ENCODE data around the gene KAZN. TPM values are rescaled to one million over a fixed set of nuclear protein-coding genes. Genes with fewer than 3 reads are reported as not detected.

KAZN gene
- total RNA-seq, 4 donors from 2014 or later: 0.77 to 12.3 (median 4.9) TPM

DNA sequence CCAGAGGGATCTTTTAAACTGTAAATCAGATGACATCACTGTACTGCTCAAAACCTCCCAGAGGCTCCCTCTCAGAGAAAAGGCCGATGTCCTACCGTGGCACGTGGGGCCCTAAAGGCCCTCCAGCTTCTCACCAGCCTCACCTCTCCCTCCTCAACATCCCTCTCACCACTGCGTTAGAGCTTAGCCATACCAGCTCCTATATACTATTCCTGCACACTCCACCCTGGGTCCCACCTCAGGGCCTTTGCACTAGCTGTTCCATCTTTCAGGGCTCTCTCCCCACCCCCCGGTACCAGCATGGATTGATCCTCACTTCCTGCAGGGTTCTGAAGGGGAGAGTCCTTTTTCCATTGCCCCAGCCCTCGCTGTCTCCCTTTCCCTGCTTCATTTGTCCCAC lies 111.8 kb downstream of the KAZN start:
- H3K27me3 ChIP-seq: no peaks in the 10 kb centered on the region
- no peaks in the 10 kb centered on the region for H3K4me1 ChIP-seq
- no peak for DNase-seq
- intact Hi-C loops (cut with DNase I; ENCODE audit: low total_unique reads): no loop called here
- H3K36me3 ChIP-seq: no peaks in the 10 kb centered on the region
- H3K4me3 ChIP-seq: no peak overlapping the region
- H3K9me3 ChIP-seq: no peaks in the 10 kb centered on the region
- TF ChIP-seq, protein P1, sequence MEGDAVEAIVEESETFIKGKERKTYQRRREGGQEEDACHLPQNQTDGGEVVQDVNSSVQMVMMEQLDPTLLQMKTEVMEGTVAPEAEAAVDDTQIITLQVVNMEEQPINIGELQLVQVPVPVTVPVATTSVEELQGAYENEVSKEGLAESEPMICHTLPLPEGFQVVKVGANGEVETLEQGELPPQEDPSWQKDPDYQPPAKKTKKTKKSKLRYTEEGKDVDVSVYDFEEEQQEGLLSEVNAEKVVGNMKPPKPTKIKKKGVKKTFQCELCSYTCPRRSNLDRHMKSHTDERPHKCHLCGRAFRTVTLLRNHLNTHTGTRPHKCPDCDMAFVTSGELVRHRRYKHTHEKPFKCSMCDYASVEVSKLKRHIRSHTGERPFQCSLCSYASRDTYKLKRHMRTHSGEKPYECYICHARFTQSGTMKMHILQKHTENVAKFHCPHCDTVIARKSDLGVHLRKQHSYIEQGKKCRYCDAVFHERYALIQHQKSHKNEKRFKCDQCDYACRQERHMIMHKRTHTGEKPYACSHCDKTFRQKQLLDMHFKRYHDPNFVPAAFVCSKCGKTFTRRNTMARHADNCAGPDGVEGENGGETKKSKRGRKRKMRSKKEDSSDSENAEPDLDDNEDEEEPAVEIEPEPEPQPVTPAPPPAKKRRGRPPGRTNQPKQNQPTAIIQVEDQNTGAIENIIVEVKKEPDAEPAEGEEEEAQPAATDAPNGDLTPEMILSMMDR (IDR thresholded peaks at IDR 0.05): no peak
- no peak for TF ChIP-seq POLR2A (IDR thresholded peaks at IDR 0.05)
- no peak overlapping the region for H3K27ac ChIP-seq

DNA sequence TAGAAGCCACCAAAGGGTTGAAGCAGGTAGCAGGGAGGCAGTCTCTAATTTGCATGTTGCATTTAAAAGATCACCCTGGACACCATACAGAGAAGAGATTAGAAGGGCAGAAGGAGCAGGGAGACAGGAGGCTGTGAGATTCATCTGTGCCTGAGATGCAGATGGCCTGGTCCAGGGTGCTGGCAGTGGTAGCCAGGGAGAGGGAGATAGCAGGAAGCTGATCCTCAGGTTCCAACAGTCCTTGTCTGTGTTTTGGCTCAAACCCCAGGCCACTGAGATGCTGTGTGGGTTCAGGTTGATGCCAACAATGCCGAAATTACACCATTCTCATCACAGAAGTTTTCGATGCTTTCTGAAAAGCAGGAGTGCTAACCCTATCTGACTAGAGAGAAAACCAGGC lies 113.7 kb downstream of the KAZN start:
- Histone ChIP-seq H3K4me1 (no peaks in the 10 kb centered on the region), H3K9me3 (no peaks in the 10 kb centered on the region), H3K27ac (no peak overlapping the region), H3K27me3 (no peaks in the 10 kb centered on the region), H3K36me3 (no peaks in the 10 kb centered on the region), H3K4me3 (no peak overlapping the region)
- TF ChIP-seq, protein P1 (IDR thresholded peaks at IDR 0.05): no peak
- TF ChIP-seq POLR2A (IDR thresholded peaks at IDR 0.05): no peak
- intact Hi-C loops (cut with DNase I; ENCODE audit: low total_unique reads): no loop called here
- no peak for DNase-seq

DNA sequence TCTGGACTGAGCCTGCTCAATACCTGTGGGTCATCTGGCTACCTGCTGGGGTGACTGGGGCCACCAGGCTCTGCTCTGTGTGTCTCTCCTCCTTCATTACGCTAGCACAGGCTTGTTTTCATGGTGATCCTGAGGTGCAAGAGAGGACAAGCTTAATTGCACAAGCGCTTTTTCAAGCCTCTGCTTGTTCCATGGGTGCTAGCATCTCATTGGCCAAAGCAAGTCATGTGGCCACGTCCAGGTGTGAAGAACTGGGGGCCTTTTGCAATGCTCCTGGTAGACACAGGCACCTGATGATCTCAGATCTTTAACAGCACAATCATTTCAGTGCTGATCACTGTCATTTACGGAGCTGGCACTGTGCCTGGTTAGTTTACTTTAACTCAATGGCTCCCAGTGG lies 114.6 kb downstream of the KAZN start:
- Histone ChIP-seq H3K4me3 (no peak overlapping the region), H3K36me3 (no peaks in the 10 kb centered on the region), H3K4me1 (no peaks in the 10 kb centered on the region), H3K27ac (no peak overlapping the region), H3K9me3 (no peaks in the 10 kb centered on the region), H3K27me3 (no peaks in the 10 kb centered on the region)
- no peak for DNase-seq
- TF ChIP-seq, protein P1 (IDR thresholded peaks at IDR 0.05): no peak
- TF ChIP-seq POLR2A (IDR thresholded peaks at IDR 0.05): no peak
- intact Hi-C loops (cut with DNase I; ENCODE audit: low total_unique reads): no loop called here

DNA sequence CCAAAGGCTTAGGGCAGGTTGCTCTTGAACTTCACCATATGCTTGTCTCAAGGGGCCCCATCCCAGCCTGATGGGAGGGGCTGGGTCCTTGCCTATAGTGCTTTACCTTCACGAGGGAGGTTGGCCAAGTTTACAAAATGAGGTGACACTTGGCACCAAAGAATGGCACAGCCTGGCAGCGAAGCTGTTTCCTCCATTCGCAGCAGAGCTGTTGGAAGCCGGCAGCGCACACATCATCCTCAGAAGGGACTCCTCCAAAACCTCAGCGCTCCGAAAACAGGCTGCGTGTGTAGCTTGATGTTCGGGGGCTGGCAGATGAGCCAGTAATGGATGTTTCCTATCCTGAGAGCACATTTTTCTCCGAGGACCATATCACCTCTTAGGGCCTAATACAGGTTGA lies 116.8 kb downstream of the KAZN start:
- Histone ChIP-seq H3K9me3 (no peaks in the 10 kb centered on the region), H3K27me3 (no peaks in the 10 kb centered on the region), H3K4me1 (no peaks in the 10 kb centered on the region), H3K27ac (no peak overlapping the region), H3K4me3 (no peak overlapping the region), H3K36me3 (no peaks in the 10 kb centered on the region)
- TF ChIP-seq POLR2A (IDR thresholded peaks at IDR 0.05): no peak
- TF ChIP-seq, protein P1 (IDR thresholded peaks at IDR 0.05): no peak
- intact Hi-C loops (cut with DNase I; ENCODE audit: low total_unique reads): no loop called here
- DNase-seq: no peak

DNA sequence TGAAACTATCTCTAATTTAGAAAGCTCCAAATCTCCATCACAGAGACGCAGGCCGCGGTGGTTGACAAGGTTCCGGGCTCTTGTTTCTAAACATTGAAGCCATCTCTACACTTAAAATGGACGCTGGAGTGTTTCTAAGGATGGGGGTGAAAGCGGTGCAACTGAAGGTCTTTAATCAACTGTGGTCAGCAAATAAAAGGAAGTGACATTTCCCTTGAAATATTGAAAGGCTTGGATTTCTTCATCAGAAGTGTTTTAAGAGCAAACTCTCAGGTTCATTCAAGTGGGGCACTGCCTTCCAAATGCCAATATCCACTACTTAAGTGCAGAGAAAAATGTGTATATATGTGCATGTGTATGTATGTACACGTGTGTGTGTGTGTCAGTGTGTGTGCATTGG lies 117.3 kb downstream of the KAZN start:
- DNase-seq: no peak
- Histone ChIP-seq H3K4me3 (no peak overlapping the region), H3K36me3 (no peaks in the 10 kb centered on the region), H3K4me1 (no peaks in the 10 kb centered on the region), H3K27me3 (no peaks in the 10 kb centered on the region), H3K9me3 (no peaks in the 10 kb centered on the region), H3K27ac (no peak overlapping the region)
- TF ChIP-seq POLR2A (IDR thresholded peaks at IDR 0.05): no peak
- TF ChIP-seq, protein P1 (IDR thresholded peaks at IDR 0.05): no peak
- intact Hi-C loops (cut with DNase I; ENCODE audit: low total_unique reads): no loop called here
